HepG2 (cell line): ENCODE measurements around the gene CCNB2. TPM values are rescaled to one million over a fixed set of nuclear protein-coding genes. Genes with fewer than 3 reads are reported as not detected.

Experiments
- ATAC-seq: fragments of 200-7000 bp; cut with Tn5 transposase; 3 replicates; pipeline ENCODE4 v1.9.1; 2020; ENCODE audit warnings: mild to moderate bottlenecking, moderate library complexity
- BruUV-seq: library from RNA; stranded (reverse); fragments of 400-500 nt; replicated peaks from 2 replicates; lab custom pipeline; 2021; lab: Mats Ljungman, UMichigan
- CTCF ChIA-PET: fragments of 300-600 bp; formaldehyde crosslinking; extraction: SDS; loops from one replicate; lab custom pipeline; 2021; ENCODE audit warnings: low total read pairs, inconsistent platforms, low intra/inter-chr PET ratio; lab: Yijun Ruan, JAX
- POLR2A ChIA-PET: fragments of 350-600 bp; sonication (Branson Sonifier 250); formaldehyde crosslinking; loops from one replicate; lab custom pipeline; 2020; ENCODE audit warnings: antibody characterized with exemption, inconsistent platforms; lab: Yijun Ruan, JAX
- DNase-seq: peaks from one replicate; pipeline ENCODE4 v3.0.0-alpha.2; 2015; ENCODE audit warnings: low spot score
- FAIRE-seq: peaks from 3 replicates; lab custom pipeline; 2011; peaks lifted over from hg19 to GRCh38; lab: Jason Lieb, UNC
- H2AFZ ChIP-seq: one replicate; pipeline ENCODE4 v1.6.1; 2011; ENCODE audit warnings: low read length, inconsistent platforms
- H3K27ac ChIP-seq: fragments of 300-600 bp; 3 replicates; pipeline ENCODE4 v1.8.0; 2011; ENCODE audit warnings: mixed run types, mild to moderate bottlenecking, mixed read lengths, low read length, inconsistent platforms; ENCODE audit not compliant: insufficient read depth; ENCODE audit errors: extremely low read length
- H3K27me3 ChIP-seq, 2 experiments: fragments of 200-600 bp in 1 of 2; 2 replicates in 1 of 2; 3 replicates in 1 of 2; pipeline versions ENCODE4 v1.6.0 to v1.8.0; 2011; ENCODE audit warnings: low read length in 2 of 2, mild to moderate bottlenecking in 2 of 2, moderate library complexity in 2 of 2, inconsistent platforms in 1 of 2; ENCODE audit not compliant: insufficient read depth in 2 of 2, control insufficient read depth in 1 of 2
- H3K36me3 ChIP-seq, 2 experiments: fragments of 200-600 bp in 1 of 2; replicated peaks in 1 of 2; 2 replicates in 1 of 2; 3 replicates in 1 of 2; pipeline versions ENCODE4 v1.5.1 to v1.8.0; 2011; ENCODE audit warnings: low read length in 2 of 2, inconsistent platforms in 1 of 2; ENCODE audit not compliant: insufficient read depth in 2 of 2, control insufficient read depth in 1 of 2
- H3K4me1 ChIP-seq: 2 replicates; pipeline ENCODE4 v1.5.1; 2012; ENCODE audit warnings: low read length, inconsistent platforms; ENCODE audit not compliant: insufficient read depth
- H3K4me2 ChIP-seq: 2 replicates; pipeline ENCODE4 v1.6.0; 2011; ENCODE audit warnings: low read depth, low read length, inconsistent platforms
- H3K4me3 ChIP-seq, 3 experiments: fragments of 200-600 bp in 1 of 3; sonication (generic), shearing (Covaris generic) in 1 of 3; replicated peaks in 1 of 3; 2 replicates each; pipeline ENCODE4 v1.5.1; 2011 to 2016; ENCODE audit warnings: low read length in 3 of 3, inconsistent platforms in 2 of 3, low read depth in 2 of 3, mild to moderate bottlenecking in 2 of 3, control low read depth in 1 of 3, mixed read lengths in 1 of 3; ENCODE audit not compliant: insufficient read depth in 1 of 3
- H3K79me2 ChIP-seq: one replicate; pipeline ENCODE4 v1.6.1; 2011; ENCODE audit warnings: low read length, inconsistent platforms; ENCODE audit not compliant: insufficient read depth
- H3K9ac ChIP-seq: 2 replicates; pipeline ENCODE4 v1.6.0; 2011; ENCODE audit warnings: mild to moderate bottlenecking, low read depth, low read length, inconsistent platforms; ENCODE audit not compliant: insufficient read depth
- H3K9me3 ChIP-seq: 2 replicates; pipeline ENCODE4 v1.5.1; 2012; ENCODE audit warnings: mild to moderate bottlenecking, low read length
- H4K20me1 ChIP-seq: 2 replicates; pipeline ENCODE4 v1.6.0; 2011; ENCODE audit warnings: inconsistent platforms, mild to moderate bottlenecking, low read length, moderate library complexity; ENCODE audit not compliant: insufficient read depth
- PRMT3 ChIP-seq: sonication (generic); formaldehyde crosslinking; IDR thresholded peaks from 2 replicates; pipeline ENCODE4 v1.8.1; 2022; ENCODE audit warnings: low read depth, mild to moderate bottlenecking, moderate library complexity, missing genetic modification reagents, borderline replicate concordance
- RAD21 ChIP-seq: fragments of 450-650 bp; formaldehyde crosslinking; IDR thresholded peaks from 2 replicates; pipeline ENCODE4 v1.5.0; 2020; ENCODE audit warnings: mild to moderate bottlenecking
- SALL2 ChIP-seq: sonication (generic); formaldehyde crosslinking; IDR thresholded peaks from 2 replicates; pipeline ENCODE4 v1.8.1; 2023; ENCODE audit warnings: mild to moderate bottlenecking, missing genetic modification reagents, inconsistent platforms
- SIN3B ChIP-seq: fragments of 150-350 bp; IDR thresholded peaks from 2 replicates; pipeline ENCODE4 v1.6.1; 2014; ENCODE audit warnings: low read length
- SMC3 ChIP-seq: IDR thresholded peaks from 2 replicates; pipeline ENCODE4 v1.6.1; 2011; ENCODE audit warnings: low read length, improper control_type of control experiment
- STAG1 ChIP-seq: sonication (generic); formaldehyde crosslinking; IDR thresholded peaks from 2 replicates; pipeline ENCODE4 v1.4.0; 2020; ENCODE audit warnings: missing genetic modification reagents
- ZNF160 ChIP-seq: sonication (generic); formaldehyde crosslinking; IDR thresholded peaks from 2 replicates; pipeline ENCODE4 v1.8.0; 2022; ENCODE audit warnings: mild to moderate bottlenecking, inconsistent platforms, missing genetic modification reagents
- ZNF496 ChIP-seq: sonication (generic); formaldehyde crosslinking; IDR thresholded peaks from 2 replicates; pipeline ENCODE4 v1.8.1; 2023; ENCODE audit warnings: mild to moderate bottlenecking, moderate library complexity, missing genetic modification reagents; ENCODE audit not compliant: insufficient replicate concordance
- WGBS: methylation state at CpG from one replicate; pipeline ENCODE4 v1.1.6; 2017; ENCODE audit warnings: low lambda C conversion rate; 5-methylcytosine and 5-hydroxymethylcytosine counted together
- in situ Hi-C: cut with HindIII; loops from 2 replicates; pipeline ENCODE4 v1.10.0; 2017; ENCODE audit warnings: low pct_unique_long_range_greater_than_20kb; ENCODE audit not compliant: extremely low pct_ligation_motif_present
- intact Hi-C: fragments of 100-400 bp; cut with micrococcal nuclease; formaldehyde crosslinking; loops from one replicate; pipeline ENCODE4 v1.10.0; 2022; ENCODE audit not compliant: unreplicated experiment
- polyA plus RNA-seq, 8 experiments: library from polyadenylated mRNA; depleted of rRNA in 3 of 8; stranded (reverse) in 7 of 8; unstranded in 1 of 8; fragments of >200 nt; fragmentation: Illumina TruSeq in 4 of 8; extraction: Trizol in 4 of 8; gene quantifications; 2 replicates each; pipeline versions ENCODE4 v1.2.1 to v1.2.3, GENCODE V29; 2011 to 2016; ENCODE audit warnings: low read depth in 4 of 8, missing spikeins in 1 of 8, mixed read lengths in 1 of 8; ENCODE audit not compliant: insufficient read depth in 1 of 8
- total RNA-seq, 5 experiments: library from RNA; depleted of rRNA; stranded (reverse); fragments of >200 nt; fragmentation: Illumina TruSeq; extraction: Trizol; gene quantifications; 2 replicates each; pipeline ENCODE4 v1.2.3, GENCODE V29; 2016; ENCODE audit warnings: low read depth in 1 of 5
- TF ChIP-seq, protein P1 (sequence below): IDR thresholded peaks from 2 replicates; pipeline ENCODE4 v1.6.1; 2016
- TF ChIP-seq, protein P2 (sequence below): sonication (generic); formaldehyde crosslinking; IDR thresholded peaks from 2 replicates; pipeline ENCODE4 v1.4.0; 2020; ENCODE audit warnings: missing genetic modification reagents
- TF ChIP-seq, protein P3 (sequence below): sonication (generic); formaldehyde crosslinking; IDR thresholded peaks from 2 replicates; pipeline ENCODE4 v1.5.0; 2020; ENCODE audit warnings: mild to moderate bottlenecking, missing genetic modification reagents, moderate library complexity
- TF ChIP-seq, protein P4 (sequence below): sonication (generic); formaldehyde crosslinking; IDR thresholded peaks from 2 replicates; pipeline ENCODE4 v1.5.1; 2020; ENCODE audit warnings: mild to moderate bottlenecking, missing genetic modification reagents, moderate library complexity
- TF ChIP-seq, protein P5 (sequence below): sonication (generic); formaldehyde crosslinking; IDR thresholded peaks from 2 replicates; pipeline ENCODE4 v1.4.0; 2020; ENCODE audit warnings: mild to moderate bottlenecking, missing genetic modification reagents

CCNB2 gene
- total and polyA plus RNA-seq, 2 of the 13 experiments (the other 11 are each of a cell fraction or from before 2014, with no cell fraction given) = 43.5 to 80.9 TPM

DNA sequence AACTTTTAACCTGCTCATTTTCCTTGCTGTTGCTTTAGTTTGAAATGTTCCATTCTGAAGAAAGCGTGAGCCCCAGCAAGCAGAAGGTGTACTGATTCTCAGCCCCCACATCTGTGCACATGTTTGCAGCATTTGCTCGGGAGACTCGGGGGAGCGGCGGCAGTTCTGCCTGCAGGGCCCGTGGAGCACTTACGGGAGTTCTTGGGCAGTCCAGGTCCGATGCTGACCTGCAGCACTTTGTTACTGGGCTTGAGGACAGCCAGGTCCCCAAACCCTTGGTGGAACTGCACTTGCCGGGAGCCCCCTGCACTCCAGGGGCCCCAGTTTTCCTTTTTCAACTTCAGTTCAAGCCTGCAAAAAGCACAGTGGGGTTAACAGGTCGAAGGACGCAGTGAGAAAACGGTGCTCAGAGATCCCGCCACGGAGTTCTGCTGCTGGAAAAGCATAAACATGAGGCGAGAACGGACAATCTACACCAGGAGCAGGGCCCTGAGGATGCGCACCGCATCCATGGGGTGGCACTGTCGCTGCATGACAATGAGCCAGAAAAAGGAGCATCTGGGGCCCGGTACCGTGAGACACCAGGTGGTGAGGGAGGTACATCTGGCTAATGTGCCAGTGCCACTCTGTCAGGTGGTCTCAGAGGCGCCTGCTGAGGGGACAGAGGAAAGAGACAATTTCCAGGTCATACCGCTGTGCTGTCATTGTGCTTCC, 56.1 kb downstream of the CCNB2 start:
- H3K79me2 ChIP-seq = no peaks in the 10 kb centered on the region
- H3K27me3 ChIP-seq = no peaks in the 10 kb centered on the region
- in situ Hi-C loops = loop anchor here (10.0 kb wide), 1 partner anchor 254 kb away; no protein-coding TSS in a partner anchor
- ChIA-PET CTCF (interaction anchor here (1.6 to 2.6 kb wide), 2 partner anchors 332 to 341 kb away, joined by 4 to 18 read pairs; no protein-coding TSS in a partner anchor), POLR2A (no interaction called here)
- H3K4me3 ChIP-seq = no peak overlapping the region
- no peak overlapping the region for H3K27ac ChIP-seq
- DNase-seq (peak; percentile 25), FAIRE-seq (no peak), ATAC-seq (peak; percentile 87)
- H3K4me1 ChIP-seq = peaks cover 11% of the 10 kb centered on the region
- H3K4me2 ChIP-seq = no peak overlapping the region
- intact Hi-C loops = loop anchor here (1.0 kb wide), 1 partner anchor 332 kb away; no protein-coding TSS in a partner anchor
- H2AFZ ChIP-seq = no peak overlapping the region
- no peak overlapping the region for H3K9ac ChIP-seq
- WGBS = 94% methylated on average over 23 of the region's 23 CpGs
- peaks cover 8 to 43% of the 10 kb centered on the region in 2 experiments for H3K36me3 ChIP-seq
- TF ChIP-seq SALL2 (CRISPR knock-in tag) = no peak
- TF ChIP-seq, protein P1, sequence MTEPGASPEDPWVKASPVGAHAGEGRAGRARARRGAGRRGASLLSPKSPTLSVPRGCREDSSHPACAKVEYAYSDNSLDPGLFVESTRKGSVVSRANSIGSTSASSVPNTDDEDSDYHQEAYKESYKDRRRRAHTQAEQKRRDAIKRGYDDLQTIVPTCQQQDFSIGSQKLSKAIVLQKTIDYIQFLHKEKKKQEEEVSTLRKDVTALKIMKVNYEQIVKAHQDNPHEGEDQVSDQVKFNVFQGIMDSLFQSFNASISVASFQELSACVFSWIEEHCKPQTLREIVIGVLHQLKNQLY (CRISPR knock-in tag) = no peak
- TF ChIP-seq SMC3 = peak; percentile 50
- TF ChIP-seq, protein P2, sequence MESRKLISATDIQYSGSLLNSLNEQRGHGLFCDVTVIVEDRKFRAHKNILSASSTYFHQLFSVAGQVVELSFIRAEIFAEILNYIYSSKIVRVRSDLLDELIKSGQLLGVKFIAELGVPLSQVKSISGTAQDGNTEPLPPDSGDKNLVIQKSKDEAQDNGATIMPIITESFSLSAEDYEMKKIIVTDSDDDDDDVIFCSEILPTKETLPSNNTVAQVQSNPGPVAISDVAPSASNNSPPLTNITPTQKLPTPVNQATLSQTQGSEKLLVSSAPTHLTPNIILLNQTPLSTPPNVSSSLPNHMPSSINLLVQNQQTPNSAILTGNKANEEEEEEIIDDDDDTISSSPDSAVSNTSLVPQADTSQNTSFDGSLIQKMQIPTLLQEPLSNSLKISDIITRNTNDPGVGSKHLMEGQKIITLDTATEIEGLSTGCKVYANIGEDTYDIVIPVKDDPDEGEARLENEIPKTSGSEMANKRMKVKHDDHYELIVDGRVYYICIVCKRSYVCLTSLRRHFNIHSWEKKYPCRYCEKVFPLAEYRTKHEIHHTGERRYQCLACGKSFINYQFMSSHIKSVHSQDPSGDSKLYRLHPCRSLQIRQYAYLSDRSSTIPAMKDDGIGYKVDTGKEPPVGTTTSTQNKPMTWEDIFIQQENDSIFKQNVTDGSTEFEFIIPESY = peak; percentile 99
- TF ChIP-seq, protein P3, sequence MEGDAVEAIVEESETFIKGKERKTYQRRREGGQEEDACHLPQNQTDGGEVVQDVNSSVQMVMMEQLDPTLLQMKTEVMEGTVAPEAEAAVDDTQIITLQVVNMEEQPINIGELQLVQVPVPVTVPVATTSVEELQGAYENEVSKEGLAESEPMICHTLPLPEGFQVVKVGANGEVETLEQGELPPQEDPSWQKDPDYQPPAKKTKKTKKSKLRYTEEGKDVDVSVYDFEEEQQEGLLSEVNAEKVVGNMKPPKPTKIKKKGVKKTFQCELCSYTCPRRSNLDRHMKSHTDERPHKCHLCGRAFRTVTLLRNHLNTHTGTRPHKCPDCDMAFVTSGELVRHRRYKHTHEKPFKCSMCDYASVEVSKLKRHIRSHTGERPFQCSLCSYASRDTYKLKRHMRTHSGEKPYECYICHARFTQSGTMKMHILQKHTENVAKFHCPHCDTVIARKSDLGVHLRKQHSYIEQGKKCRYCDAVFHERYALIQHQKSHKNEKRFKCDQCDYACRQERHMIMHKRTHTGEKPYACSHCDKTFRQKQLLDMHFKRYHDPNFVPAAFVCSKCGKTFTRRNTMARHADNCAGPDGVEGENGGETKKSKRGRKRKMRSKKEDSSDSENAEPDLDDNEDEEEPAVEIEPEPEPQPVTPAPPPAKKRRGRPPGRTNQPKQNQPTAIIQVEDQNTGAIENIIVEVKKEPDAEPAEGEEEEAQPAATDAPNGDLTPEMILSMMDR (CRISPR knock-in tag) = peak; percentile 75
- no peak for TF ChIP-seq ZNF160 (CRISPR knock-in tag)
- peak; percentile 89 for TF ChIP-seq STAG1 (CRISPR knock-in tag)
- TF ChIP-seq PRMT3 = no peak
- TF ChIP-seq, protein P4, sequence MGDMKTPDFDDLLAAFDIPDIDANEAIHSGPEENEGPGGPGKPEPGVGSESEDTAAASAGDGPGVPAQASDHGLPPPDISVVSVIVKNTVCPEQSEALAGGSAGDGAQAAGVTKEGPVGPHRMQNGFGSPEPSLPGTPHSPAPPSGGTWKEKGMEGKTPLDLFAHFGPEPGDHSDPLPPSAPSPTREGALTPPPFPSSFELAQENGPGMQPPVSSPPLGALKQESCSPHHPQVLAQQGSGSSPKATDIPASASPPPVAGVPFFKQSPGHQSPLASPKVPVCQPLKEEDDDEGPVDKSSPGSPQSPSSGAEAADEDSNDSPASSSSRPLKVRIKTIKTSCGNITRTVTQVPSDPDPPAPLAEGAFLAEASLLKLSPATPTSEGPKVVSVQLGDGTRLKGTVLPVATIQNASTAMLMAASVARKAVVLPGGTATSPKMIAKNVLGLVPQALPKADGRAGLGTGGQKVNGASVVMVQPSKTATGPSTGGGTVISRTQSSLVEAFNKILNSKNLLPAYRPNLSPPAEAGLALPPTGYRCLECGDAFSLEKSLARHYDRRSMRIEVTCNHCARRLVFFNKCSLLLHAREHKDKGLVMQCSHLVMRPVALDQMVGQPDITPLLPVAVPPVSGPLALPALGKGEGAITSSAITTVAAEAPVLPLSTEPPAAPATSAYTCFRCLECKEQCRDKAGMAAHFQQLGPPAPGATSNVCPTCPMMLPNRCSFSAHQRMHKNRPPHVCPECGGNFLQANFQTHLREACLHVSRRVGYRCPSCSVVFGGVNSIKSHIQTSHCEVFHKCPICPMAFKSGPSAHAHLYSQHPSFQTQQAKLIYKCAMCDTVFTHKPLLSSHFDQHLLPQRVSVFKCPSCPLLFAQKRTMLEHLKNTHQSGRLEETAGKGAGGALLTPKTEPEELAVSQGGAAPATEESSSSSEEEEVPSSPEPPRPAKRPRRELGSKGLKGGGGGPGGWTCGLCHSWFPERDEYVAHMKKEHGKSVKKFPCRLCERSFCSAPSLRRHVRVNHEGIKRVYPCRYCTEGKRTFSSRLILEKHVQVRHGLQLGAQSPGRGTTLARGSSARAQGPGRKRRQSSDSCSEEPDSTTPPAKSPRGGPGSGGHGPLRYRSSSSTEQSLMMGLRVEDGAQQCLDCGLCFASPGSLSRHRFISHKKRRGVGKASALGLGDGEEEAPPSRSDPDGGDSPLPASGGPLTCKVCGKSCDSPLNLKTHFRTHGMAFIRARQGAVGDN (CRISPR knock-in tag) = peak; percentile 44
- TF ChIP-seq RAD21 (CRISPR knock-in tag) = peak; percentile 73
- no peak for TF ChIP-seq ZNF496 (CRISPR knock-in tag)
- TF ChIP-seq, protein P5, sequence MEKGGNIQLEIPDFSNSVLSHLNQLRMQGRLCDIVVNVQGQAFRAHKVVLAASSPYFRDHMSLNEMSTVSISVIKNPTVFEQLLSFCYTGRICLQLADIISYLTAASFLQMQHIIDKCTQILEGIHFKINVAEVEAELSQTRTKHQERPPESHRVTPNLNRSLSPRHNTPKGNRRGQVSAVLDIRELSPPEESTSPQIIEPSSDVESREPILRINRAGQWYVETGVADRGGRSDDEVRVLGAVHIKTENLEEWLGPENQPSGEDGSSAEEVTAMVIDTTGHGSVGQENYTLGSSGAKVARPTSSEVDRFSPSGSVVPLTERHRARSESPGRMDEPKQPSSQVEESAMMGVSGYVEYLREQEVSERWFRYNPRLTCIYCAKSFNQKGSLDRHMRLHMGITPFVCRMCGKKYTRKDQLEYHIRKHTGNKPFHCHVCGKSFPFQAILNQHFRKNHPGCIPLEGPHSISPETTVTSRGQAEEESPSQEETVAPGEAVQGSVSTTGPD (CRISPR knock-in tag) = no peak
- TF ChIP-seq SIN3B = no peak
- TF ChIP-seq, all 625 proteins: peak for 6
- BruUV-seq = no TSS peak
- Histone ChIP-seq H3K9me3 (no peaks in the 10 kb centered on the region), H4K20me1 (no peaks in the 10 kb centered on the region)
